Mesenchymal stem cell (in vitro differentiated cells and primary cell): ENCODE data around the gene SOCS6.

Source experiments
- DNase-seq: peaks from one replicate; pipeline ENCODE4 v3.0.0-alpha.2; 2013
- H2AFZ ChIP-seq: one replicate; pipeline ENCODE4 v1.6.1; 2013; ENCODE audit warnings: low read depth, mild to moderate bottlenecking, control low read depth, inconsistent platforms, low read length, moderate library complexity
- H2AK5ac ChIP-seq: 2 replicates; pipeline ENCODE4 v1.6.1; 2013; ENCODE audit warnings: low read length, moderate library complexity, mild to moderate bottlenecking, inconsistent platforms; ENCODE audit not compliant: severe bottlenecking
- H2BK120ac ChIP-seq: one replicate; pipeline ENCODE4 v1.6.1; 2013; ENCODE audit warnings: low read depth, mild to moderate bottlenecking, inconsistent platforms, low read length, moderate library complexity
- H2BK12ac ChIP-seq, 2 experiments: one replicate each; pipeline ENCODE4 v1.6.1; 2013; ENCODE audit warnings: inconsistent platforms in 2 of 2, low read length in 2 of 2, mild to moderate bottlenecking in 2 of 2, moderate library complexity in 2 of 2, control low read depth in 1 of 2
- H2BK15ac ChIP-seq: one replicate; pipeline ENCODE4 v1.6.1; 2013; ENCODE audit warnings: mild to moderate bottlenecking, low read depth, inconsistent platforms; ENCODE audit not compliant: poor library complexity, severe bottlenecking
- H2BK5ac ChIP-seq: 2 replicates; pipeline ENCODE4 v1.6.1; 2013; ENCODE audit warnings: low read depth, mild to moderate bottlenecking, low read length, control low read depth, inconsistent platforms; ENCODE audit not compliant: poor library complexity, severe bottlenecking
- H3K14ac ChIP-seq, 2 experiments: one replicate each; pipeline ENCODE4 v1.6.1; 2013; ENCODE audit warnings: inconsistent platforms in 2 of 2, low read length in 2 of 2, control low read depth in 1 of 2, mild to moderate bottlenecking in 1 of 2, moderate library complexity in 1 of 2
- H3K18ac ChIP-seq, 2 experiments: one replicate each; pipeline ENCODE4 v1.6.1; 2013; ENCODE audit warnings: inconsistent platforms in 2 of 2, low read length in 2 of 2, control low read depth in 1 of 2, low read depth in 1 of 2, mild to moderate bottlenecking in 1 of 2
- H3K23ac ChIP-seq, 2 experiments: one replicate each; pipeline ENCODE4 v1.6.1; 2013; ENCODE audit warnings: inconsistent platforms in 2 of 2, low read length in 2 of 2, mild to moderate bottlenecking in 2 of 2, moderate library complexity in 2 of 2, control low read depth in 1 of 2
- H3K27ac ChIP-seq: 2 replicates; pipeline ENCODE4 v1.5.1; 2013; ENCODE audit warnings: mild to moderate bottlenecking, moderate library complexity, low read length, control low read depth, inconsistent platforms; ENCODE audit not compliant: poor library complexity, severe bottlenecking
- H3K27me3 ChIP-seq, 2 experiments: 2 replicates each; pipeline versions ENCODE4 v1.6.1 to v1.7.0; 2013; ENCODE audit warnings: low read length in 2 of 2, mild to moderate bottlenecking in 2 of 2, moderate library complexity in 2 of 2, control low read depth in 1 of 2, inconsistent platforms in 1 of 2; ENCODE audit not compliant: control insufficient read depth in 1 of 2, insufficient read depth in 1 of 2
- H3K36me3 ChIP-seq, 2 experiments: 2 replicates each; pipeline versions ENCODE4 v1.6.1 to v1.7.0; 2013; ENCODE audit warnings: low read length in 2 of 2, control low read depth in 1 of 2, inconsistent platforms in 1 of 2, low read depth in 1 of 2, mild to moderate bottlenecking in 1 of 2; ENCODE audit not compliant: insufficient read depth in 2 of 2, control insufficient read depth in 1 of 2
- H3K4ac ChIP-seq, 2 experiments: one replicate each; pipeline ENCODE4 v1.6.1; 2013; ENCODE audit warnings: inconsistent platforms in 2 of 2, low read length in 2 of 2, mild to moderate bottlenecking in 2 of 2, moderate library complexity in 2 of 2, control low read depth in 1 of 2, low read depth in 1 of 2
- H3K4me1 ChIP-seq: 2 replicates; pipeline ENCODE4 v1.6.1; 2013; ENCODE audit warnings: low read depth, low read length, control low read depth; ENCODE audit not compliant: control insufficient read depth, insufficient read depth
- H3K4me2 ChIP-seq: 2 replicates; pipeline ENCODE4 v1.6.1; 2013; ENCODE audit warnings: low read length, mild to moderate bottlenecking, inconsistent platforms; ENCODE audit not compliant: poor library complexity, severe bottlenecking
- H3K4me3 ChIP-seq, 2 experiments: 2 replicates each; pipeline versions ENCODE4 v1.5.1 to v1.7.0; 2013; ENCODE audit warnings: low read length in 2 of 2, mild to moderate bottlenecking in 2 of 2, control low read depth in 1 of 2, low read depth in 1 of 2; ENCODE audit not compliant: insufficient read depth in 1 of 2
- H3K79me1 ChIP-seq: replicated peaks from 2 replicates; pipeline ENCODE4 v1.6.1; 2013; ENCODE audit warnings: mild to moderate bottlenecking, control low read depth, low read length, inconsistent platforms; ENCODE audit not compliant: poor library complexity, severe bottlenecking
- H3K9ac ChIP-seq: 2 replicates; pipeline ENCODE4 v1.7.0; 2013; ENCODE audit warnings: mild to moderate bottlenecking, low read length, moderate library complexity
- H3K9me3 ChIP-seq: 2 replicates; pipeline ENCODE4 v1.7.0; 2013; ENCODE audit warnings: mild to moderate bottlenecking, low read length; ENCODE audit not compliant: control insufficient read depth
- H4K8ac ChIP-seq: one replicate; pipeline ENCODE4 v1.6.1; 2013; ENCODE audit warnings: inconsistent platforms, mild to moderate bottlenecking, low read length, moderate library complexity
- H4K91ac ChIP-seq: one replicate; pipeline ENCODE4 v1.6.1; 2013; ENCODE audit warnings: mild to moderate bottlenecking, low read length, inconsistent platforms
- WGBS: methylation state at CpG from one replicate; pipeline ENCODE4 v1.1.7; 2013; ENCODE audit warnings: mixed read lengths; 5-methylcytosine and 5-hydroxymethylcytosine counted together

SOCS6 gene

DNA sequence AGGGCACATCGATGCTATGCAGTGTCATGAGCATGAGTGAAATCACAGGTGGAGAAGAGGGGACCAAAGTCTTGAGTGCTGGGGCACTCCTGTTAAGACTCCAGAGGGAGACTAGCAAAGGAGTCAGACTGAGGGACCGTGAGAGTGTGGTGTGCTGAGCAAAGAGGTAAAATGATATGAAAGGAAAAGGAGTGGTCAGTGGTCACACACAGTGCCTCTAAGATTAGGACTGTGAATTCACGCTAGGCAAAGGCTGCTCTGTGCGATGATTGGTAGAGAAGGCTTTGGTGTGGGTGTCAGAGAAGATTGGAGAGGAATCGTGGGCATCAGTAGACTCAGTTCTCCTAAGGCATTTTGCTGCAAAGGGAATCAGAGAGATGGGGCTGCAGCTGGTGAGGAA, 12.8 kb downstream of the SOCS6 start:
- no peak overlapping the region for H2AK5ac ChIP-seq
- no peak overlapping the region for H2BK12ac ChIP-seq
- H2BK15ac ChIP-seq: no peak overlapping the region
- no peak overlapping the region for H3K27ac ChIP-seq
- no peaks in the 10 kb centered on the region for H3K27me3 ChIP-seq
- peaks cover 8% of the 10 kb centered on the region for H3K79me1 ChIP-seq
- no peak overlapping the region for H2BK120ac ChIP-seq
- H2AFZ ChIP-seq: no peak overlapping the region
- H3K36me3 ChIP-seq: peaks cover 3 to 4% of the 10 kb centered on the region in 2 experiments
- no peak overlapping the region for H3K4me3 ChIP-seq
- H3K4me2 ChIP-seq: no peak overlapping the region
- H3K18ac ChIP-seq: peak overlapping the region in 1 of 2 experiments; percentile 46
- no peak overlapping the region for H4K91ac ChIP-seq
- H3K14ac ChIP-seq: peak overlapping the region in 1 of 2 experiments; percentile 35
- no peak overlapping the region for H3K9ac ChIP-seq
- H3K9me3 ChIP-seq: no peaks in the 10 kb centered on the region
- 97% methylated on average over 5 of the region's 5 CpGs for WGBS
- no peaks in the 10 kb centered on the region for H3K4me1 ChIP-seq
- no peak overlapping the region for H3K4ac ChIP-seq
- no peak overlapping the region for H3K23ac ChIP-seq
- no peak for DNase-seq
- no peak overlapping the region for H4K8ac ChIP-seq
- no peak overlapping the region for H2BK5ac ChIP-seq

DNA sequence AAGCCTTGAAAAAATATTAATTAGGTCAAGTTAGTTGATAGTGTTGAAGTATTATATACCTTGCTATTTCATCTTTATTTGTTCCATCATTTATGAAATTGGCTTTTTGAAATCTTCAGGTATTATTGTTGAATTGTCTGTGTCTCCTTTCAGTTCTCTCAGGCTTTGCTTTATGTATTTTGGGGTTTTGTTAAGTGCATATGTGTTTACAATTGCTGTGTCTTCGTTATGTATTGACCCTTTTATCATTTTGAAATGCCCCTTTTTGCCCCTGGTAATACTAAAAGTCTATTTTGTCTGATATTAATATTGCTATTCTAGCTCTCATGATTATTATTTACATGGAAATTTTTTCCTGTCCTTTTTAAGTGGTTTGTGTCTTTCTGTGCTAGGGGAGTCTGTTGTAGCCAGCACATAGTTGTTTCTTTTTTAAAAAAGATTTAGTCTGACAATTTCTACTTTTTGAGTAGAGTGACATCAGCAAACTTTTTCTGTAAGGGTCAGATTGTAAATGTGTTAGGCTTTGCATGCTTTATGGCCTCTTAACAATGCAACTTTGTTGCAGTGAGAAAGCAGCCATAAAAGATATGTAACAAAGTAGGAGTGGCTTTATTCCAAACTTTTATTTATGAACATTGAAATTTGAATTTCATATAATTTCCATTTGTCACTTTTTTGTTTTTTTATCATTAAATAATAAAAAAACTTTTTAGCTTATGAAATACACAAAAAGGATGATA, 19.9 kb downstream of the SOCS6 start:
- Histone ChIP-seq H3K4ac (no peak overlapping the region), H2BK12ac (no peak overlapping the region), H3K79me1 (peaks cover 1% of the 10 kb centered on the region), H2AK5ac (no peak overlapping the region), H3K27ac (no peak overlapping the region), H2BK15ac (no peak overlapping the region), H3K4me2 (no peak overlapping the region), H2AFZ (no peak overlapping the region), H3K36me3 (no peaks in the 10 kb centered on the region), H3K23ac (no peak overlapping the region), H3K9ac (no peak overlapping the region), H3K4me3 (no peak overlapping the region), H2BK120ac (no peak overlapping the region), H3K18ac (no peak overlapping the region), H3K9me3 (no peaks in the 10 kb centered on the region), H2BK5ac (no peak overlapping the region), H3K27me3 (no peaks in the 10 kb centered on the region), H4K91ac (no peak overlapping the region), H3K4me1 (no peaks in the 10 kb centered on the region), H3K14ac (no peak overlapping the region), H4K8ac (no peak overlapping the region)
- no CpG with 5 or more reads among the region's 1 CpG for WGBS
- DNase-seq: no peak

DNA sequence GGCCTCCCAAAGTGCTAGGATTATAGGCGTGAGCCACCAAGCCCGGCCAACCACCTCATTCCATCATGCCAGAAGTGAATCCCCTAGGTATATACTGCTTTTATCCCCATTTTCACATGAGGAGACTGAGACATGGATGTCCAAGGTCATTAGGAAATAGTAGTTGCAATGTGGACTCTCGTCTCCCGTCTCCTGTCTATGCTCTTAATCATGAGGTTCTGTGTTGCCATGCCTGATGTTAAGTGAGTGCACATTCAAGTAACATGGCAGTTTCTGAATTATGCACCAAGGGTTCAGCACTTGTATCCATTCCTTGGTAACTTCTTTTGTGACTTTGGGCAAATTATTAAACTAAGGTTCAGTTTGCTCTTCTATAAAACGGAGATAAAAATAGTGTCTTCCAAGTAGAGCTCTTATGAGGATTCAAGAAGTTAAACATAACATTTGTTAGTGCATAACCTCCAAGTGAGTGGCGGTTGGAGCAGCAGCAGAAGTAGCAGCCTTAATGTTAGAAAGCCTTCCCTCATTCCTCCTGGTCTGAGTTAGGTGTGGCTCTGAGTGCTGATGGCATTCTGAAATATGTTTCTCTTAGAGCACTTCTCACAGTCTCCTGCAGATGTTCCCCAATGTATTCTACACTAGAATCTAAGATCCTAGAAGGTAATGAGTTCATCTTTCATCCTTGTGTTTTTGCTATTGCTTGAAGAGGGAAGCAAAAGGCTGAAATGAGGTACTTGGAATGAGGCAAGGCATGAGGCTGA, 21.9 kb downstream of the SOCS6 start:
- no peak overlapping the region for H2BK15ac ChIP-seq
- peaks cover 1% of the 10 kb centered on the region for H3K79me1 ChIP-seq
- no peak overlapping the region for H3K18ac ChIP-seq
- H3K9me3 ChIP-seq: no peaks in the 10 kb centered on the region
- H3K36me3 ChIP-seq: peaks cover 0 to 4% of the 10 kb centered on the region in 2 experiments
- no peak overlapping the region for H2BK120ac ChIP-seq
- no peak overlapping the region for H3K4ac ChIP-seq
- no peak overlapping the region for H3K9ac ChIP-seq
- H2BK5ac ChIP-seq: no peak overlapping the region
- H2AFZ ChIP-seq: no peak overlapping the region
- H3K27ac ChIP-seq: no peak overlapping the region
- H2BK12ac ChIP-seq: no peak overlapping the region
- no peaks in the 10 kb centered on the region for H3K4me1 ChIP-seq
- WGBS: 93% methylated on average over 5 of the region's 6 CpGs
- H4K91ac ChIP-seq: no peak overlapping the region
- no peak overlapping the region for H3K23ac ChIP-seq
- H4K8ac ChIP-seq: no peak overlapping the region
- no peak for DNase-seq
- H3K4me3 ChIP-seq: no peak overlapping the region
- no peak overlapping the region for H3K14ac ChIP-seq
- H2AK5ac ChIP-seq: no peak overlapping the region
- no peak overlapping the region for H3K4me2 ChIP-seq
- H3K27me3 ChIP-seq: no peaks in the 10 kb centered on the region

DNA sequence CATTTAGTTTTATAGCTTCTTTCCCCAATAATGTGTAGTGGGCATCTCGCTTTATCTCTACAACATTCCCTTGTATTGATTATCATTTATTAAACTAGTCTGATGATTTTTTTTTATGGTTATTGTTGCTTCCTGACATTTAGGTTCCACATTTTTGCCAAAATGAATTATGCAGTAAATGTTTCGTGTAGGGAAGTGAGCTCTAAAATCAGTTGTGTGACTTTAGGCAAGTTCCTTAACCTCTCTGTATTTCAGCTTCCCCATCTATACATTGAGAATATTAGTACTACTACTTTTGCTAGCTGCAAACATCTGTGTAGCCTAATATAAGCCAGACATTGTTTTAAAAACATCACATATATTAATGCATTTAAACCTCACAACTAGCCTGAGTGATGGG, 22.9 kb downstream of the SOCS6 start:
- Histone ChIP-seq H3K9me3 (no peaks in the 10 kb centered on the region), H2BK5ac (no peak overlapping the region), H2AK5ac (no peak overlapping the region), H3K14ac (no peak overlapping the region), H3K4me1 (no peaks in the 10 kb centered on the region), H2AFZ (no peak overlapping the region), H3K9ac (no peak overlapping the region), H2BK15ac (no peak overlapping the region), H3K4me2 (no peak overlapping the region), H2BK12ac (no peak overlapping the region), H3K79me1 (peaks cover 1% of the 10 kb centered on the region), H3K4me3 (no peak overlapping the region), H4K8ac (no peak overlapping the region), H4K91ac (no peak overlapping the region), H3K27me3 (no peaks in the 10 kb centered on the region), H3K36me3 (peaks cover 0 to 4% of the 10 kb centered on the region in 2 experiments), H3K18ac (no peak overlapping the region), H2BK120ac (no peak overlapping the region), H3K23ac (no peak overlapping the region), H3K4ac (no peak overlapping the region), H3K27ac (no peak overlapping the region)
- DNase-seq: no peak
- no CpG with 5 or more reads among the region's 2 CpGs for WGBS
